Right ventricle myocardium superior (tissue), 1 donor: ENCODE results near the gene FIG4. TPM values are rescaled to one million over a fixed set of nuclear protein-coding genes. Genes with fewer than 3 reads are reported as not detected.
"Not testable (repeated sequence)": the region's sequence is repeated elsewhere in the genome, so short reads cannot be mapped to it uniquely, and the experiment has no call there.

ENCODE experiments used
- ATAC-seq: fragments of 200-7000 bp; cut with Tn5 transposase; one replicate; pipeline ENCODE4 v1.9.1; 2020; ENCODE audit warnings: mild to moderate bottlenecking; ENCODE audit not compliant: poor library complexity
- DNase-seq: peaks from one replicate; pipeline ENCODE4 v3.0.0-alpha.2; 2020
- intact Hi-C: fragments of 100-400 bp; cut with DNase I; formaldehyde crosslinking; loops from one replicate; pipeline ENCODE4 v1.11.2; 2022
- long read RNA-seq: library from polyadenylated mRNA; unstranded; transcript quantifications from one replicate; pipeline ENCODE4 v2.0.0, GENCODE V29; 2021
- total RNA-seq: library from RNA; stranded (reverse); fragmentation: NEBNext Ultra II Directional; extraction: Animal tissue kit (Norgen Biotek cat#: 25700); gene quantifications from one replicate; pipeline ENCODE4 v1.2.1, GENCODE V29; 2021
- donor health status: DM: no; HTN: yes; CAD: no; lungs with severe emphysema.

The FIG4 gene
- total RNA-seq: 7.7 TPM
- long read RNA-seq, transcript FIG4-201 (23 exons, 3,011 nt): major isoform, 23 of 32 reads
- long read RNA-seq, partial matches to known transcripts: 2 of 32 reads
- long read RNA-seq, other reads (novel, unspliced or antisense): 7 of 32 reads

GRCh38 chr6:109690737-109691621, at the start of gene FIG4, which contains the start of gene AK9:
FIG4 (plus strand) TSS chr6:109691296; CDS start chr6:109691436, 140 bp downstream.
AK9 (minus strand) TSS chr6:109691202; CDS start chr6:109675745, 15,457 bp downstream.
- ATAC-seq (peak; percentile 100), DNase-seq (peak; percentile 96)
- intact Hi-C loops: no loop called here

- intact Hi-C loops: no loop called here
- ATAC-seq (no peak), DNase-seq (no peak)
Measured at GRCh38 chr6:109644131-109644530, 47.0 kb upstream of the FIG4 start.

- ATAC-seq: no peak
- intact Hi-C loops: no loop called here
- DNase-seq: no peak
Measured at GRCh38 chr6:109653264-109653663, 37.8 kb upstream of the FIG4 start.

GRCh38 chr6:109655761-109656262, 35.3 kb upstream of the FIG4 start:
- intact Hi-C loops: no loop called here
- no peak for DNase-seq
- ATAC-seq: no peak

DNA sequence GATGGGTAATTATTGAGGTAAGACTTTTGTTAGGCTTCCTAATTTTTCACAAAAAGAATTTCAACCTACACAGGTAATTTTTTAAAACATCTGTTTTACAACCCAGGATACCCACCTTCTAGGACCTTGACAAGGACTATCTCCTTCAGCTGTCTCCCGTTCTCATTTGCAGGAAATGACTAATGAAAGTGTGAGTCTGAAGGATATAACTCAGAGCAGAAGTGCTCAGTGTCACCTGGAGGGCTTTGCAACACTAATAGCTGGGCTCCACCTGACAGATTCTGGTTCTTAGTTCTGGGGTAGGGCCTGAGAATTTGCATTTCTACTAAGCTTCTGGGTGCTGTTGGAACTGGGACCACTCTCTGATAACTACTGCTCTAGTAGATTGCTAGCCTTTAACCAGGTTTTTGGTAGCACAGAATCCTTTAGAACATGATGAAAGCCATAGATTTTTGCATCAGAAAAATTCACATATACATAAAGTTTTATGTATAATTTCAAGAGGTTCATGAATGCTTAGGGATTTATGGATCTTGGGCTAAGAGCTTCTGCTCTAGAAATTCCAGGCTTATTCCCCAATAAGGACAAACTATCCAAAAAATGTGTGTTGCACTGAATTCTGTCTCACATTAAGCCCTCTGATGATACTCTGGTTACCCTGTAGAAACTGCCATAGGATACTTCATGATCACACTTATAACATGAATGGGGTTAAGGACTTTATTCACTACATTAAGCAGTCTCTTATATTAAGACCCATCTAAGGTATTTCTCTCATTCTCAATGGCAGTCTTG, 30.4 kb upstream of the FIG4 start:
- no peak for DNase-seq
- intact Hi-C loops: no loop called here
- no peak for ATAC-seq

DNA sequence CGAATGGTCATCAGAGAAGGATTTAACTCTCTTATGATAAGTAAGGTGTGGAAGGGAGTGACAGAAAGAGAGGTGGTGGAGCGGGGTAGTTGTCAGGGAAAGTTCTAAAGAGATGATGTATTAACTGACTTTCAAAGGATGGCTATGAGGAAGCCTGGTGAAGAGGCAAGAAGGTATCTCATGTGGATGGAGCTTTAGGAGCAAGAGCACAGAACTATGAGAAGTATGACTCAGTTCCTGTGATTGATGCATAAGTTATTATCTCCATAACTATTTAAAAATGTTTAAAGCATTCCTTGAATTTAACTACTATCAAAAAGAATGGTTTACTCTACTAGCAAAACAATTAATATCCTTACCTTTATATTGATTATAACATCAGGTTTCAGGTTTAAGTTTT, 28.9 kb upstream of the FIG4 start:
- DNase-seq (no peak), ATAC-seq (no peak)
- intact Hi-C loops: no loop called here

DNA sequence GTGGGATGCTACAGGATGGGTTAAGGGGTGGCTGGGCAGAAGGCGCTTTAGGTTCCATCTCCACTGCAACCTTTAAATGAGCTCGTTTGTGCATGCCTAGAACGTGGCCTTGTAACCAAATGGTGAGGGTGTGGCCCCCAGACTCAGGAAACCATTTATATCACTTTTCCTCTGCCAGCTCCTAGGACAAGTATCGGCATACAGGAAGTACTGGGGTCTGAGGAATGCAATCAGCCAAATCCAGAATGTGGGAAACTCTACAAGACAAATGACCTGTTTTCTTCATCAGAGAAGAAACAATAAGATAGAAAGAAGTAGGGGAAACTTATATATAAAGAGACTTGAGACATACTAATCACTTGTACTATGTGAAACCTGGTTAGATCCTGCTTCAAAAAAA, 21.3 kb upstream of the FIG4 start:
- intact Hi-C loops: no loop called here
- DNase-seq (no peak), ATAC-seq (no peak)

DNA sequence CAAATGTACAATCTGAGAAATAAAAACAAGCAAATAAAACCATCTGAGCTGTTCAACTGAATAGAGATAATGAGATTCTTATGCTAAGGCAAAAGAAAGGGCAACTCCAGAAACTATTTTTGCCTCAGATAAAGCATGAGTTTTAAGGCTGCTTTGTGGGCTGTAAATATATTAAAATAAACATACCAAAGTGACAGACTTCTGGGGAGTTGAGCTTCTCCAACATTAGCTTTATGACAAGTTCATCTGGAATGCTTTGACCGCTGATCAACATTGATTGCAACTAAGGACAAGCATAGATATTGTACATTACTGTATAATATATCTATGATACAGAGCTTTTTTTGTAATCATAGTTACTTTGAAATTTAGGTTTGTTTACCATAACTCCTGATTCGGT, 19.4 kb upstream of the FIG4 start:
- no peak for DNase-seq
- intact Hi-C loops: no loop called here
- ATAC-seq: no peak

GRCh38 chr6:109672175-109672574, 18.9 kb upstream of the FIG4 start:
- intact Hi-C loops: no loop called here
- ATAC-seq (no peak), DNase-seq (no peak)

DNA sequence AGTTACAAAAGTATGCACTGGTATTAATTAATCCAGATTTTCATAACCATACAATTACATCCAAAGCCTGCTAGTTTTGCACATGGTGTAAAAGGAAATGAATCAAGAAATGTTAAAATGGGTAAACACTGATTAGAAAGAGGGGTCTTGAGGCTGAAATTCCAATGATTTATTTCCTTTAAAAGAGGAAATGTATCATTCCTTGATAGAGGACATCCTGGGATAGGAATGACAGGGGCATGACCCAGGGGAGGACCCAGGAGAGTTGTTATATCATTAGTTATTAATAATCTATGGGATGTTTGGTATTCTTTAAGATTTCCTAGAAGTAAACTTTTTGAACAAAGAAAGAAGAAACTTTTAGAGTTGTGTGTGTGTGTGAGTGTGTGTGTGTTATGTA, 18.3 kb upstream of the FIG4 start:
- no peak for ATAC-seq
- intact Hi-C loops: no loop called here

GRCh38 chr6:109676724-109677123, 14.4 kb upstream of the FIG4 start:
- intact Hi-C loops: no loop called here
- DNase-seq: no peak
- ATAC-seq: no peak

More for the DNA sequence above, 18.3 kb upstream of the FIG4 start:
- DNase-seq: no peak

DNA sequence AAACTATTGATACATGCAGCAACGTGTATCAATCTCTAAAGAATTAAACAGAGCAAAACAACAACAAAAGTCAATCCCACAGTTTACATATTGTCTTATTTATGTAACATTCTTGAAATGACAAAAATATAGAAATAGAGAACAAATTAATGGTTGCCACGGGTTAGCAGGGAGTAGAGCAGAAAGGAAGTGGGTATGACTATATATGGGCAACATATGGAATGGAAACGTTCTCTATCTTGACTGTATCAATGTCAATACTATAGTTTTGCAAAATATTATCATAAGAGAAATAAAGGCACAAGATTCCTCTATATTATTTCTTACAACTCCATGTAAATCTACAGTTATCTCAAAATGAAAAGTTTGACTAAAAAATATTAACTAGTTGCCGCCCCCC, 12.9 kb upstream of the FIG4 start:
- DNase-seq: no peak
- no peak for ATAC-seq
- intact Hi-C loops: no loop called here

DNA sequence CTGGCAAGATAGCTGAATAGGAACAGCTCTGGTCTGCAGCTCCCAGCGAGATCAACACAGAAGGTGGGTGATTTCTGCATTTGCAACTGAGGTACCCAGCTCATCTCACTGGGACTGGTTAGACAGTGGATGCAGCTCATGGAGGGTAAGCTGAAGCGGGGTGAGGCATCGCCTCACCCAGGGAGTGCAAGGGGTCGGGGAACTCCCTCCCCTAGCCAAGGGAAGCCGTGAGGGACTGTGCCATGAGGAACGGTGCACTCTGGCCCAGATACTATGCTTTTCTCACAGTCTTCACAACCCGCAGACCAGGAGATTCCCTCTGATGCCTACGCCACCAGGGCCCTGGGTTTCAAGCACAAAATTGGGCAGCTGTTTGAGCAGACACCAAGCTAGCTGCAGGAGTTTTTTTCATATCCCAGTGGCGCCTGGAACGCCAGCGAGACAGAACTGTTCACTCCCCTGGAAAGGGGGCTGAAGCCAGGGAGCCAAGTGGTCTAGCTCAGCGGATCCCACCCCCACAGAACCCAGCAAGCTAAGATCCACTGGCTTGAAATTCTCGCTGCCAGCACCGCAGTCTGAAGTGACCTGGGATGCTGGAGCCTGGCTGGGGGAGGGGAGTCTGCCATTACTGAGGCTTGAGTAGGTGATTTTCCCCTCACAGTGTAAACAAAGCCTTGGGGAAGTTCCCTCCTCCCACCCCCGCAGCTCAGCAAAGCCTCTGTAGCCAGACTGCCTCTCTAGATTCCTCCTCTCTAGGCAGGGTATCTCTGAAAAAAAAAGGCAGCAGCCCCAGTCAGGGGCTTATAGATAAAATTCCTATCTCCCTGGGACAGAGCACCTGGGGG, 12.2 kb upstream of the FIG4 start:
- peak; percentile 13 for DNase-seq
- intact Hi-C loops, ATAC-seq: not testable (repeated sequence)

DNA sequence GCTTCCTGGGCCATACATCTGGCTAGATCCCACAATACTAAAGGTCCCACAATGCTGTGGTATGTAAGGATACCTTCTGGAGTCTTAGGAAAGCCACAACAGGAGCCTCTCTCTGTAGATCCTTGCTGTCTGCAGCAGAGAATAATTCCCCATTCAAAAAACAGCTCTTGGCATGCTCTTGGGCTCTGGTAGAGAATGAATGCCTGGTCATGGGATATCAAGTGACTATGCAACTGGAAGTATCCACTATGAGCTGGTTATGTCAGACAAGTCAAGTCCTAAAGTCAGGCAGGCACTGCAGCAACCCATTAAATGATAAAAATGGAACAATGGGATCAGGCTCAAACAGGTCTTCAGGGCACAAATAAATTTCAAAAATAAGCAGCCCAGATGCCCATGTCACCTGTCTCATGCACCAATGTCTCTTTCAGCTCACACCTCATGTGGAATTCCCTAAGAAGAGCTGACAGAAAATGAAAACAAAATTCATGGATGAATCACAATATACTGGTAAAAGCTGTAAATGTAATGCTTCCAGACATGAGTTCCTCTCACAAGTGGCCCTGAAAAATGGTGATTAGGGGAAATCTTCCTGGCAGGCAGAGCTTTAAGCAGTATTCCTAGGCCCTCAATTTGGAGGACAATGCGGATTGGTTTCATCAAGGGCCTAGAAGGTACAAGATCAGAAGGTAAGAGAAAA, 4.4 kb upstream of the FIG4 start:
- DNase-seq (no peak), ATAC-seq (no peak)
- intact Hi-C loops: no loop called here

- no peak for ATAC-seq
Measured at GRCh38 chr6:109687271-109687761, 3.8 kb upstream of the FIG4 start.

DNA sequence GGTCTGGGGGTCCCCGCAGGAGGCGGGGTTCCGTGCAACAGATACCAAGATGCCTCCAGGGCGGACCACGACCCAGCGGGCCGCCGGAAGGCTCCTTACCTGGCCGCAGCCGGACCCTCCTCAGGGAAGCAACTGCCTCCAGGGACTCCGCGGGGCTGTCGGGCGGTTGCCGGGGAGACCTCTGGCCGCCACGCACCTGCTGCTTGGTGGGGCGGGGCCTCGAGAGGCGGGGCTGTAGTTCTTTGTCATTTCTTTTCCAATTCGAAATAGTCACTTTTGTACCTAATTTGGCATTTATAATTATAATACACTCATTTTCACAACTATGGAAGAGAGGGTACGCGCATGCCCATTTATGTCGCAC, 741 bp upstream of the FIG4 start:
- ATAC-seq (peak; percentile 73), DNase-seq (peak; percentile 68)
- intact Hi-C loops: no loop called here

More at GRCh38 chr6:109687271-109687761, 3.8 kb upstream of the FIG4 start:
- intact Hi-C loops: no loop called here
- DNase-seq: no peak

DNA sequence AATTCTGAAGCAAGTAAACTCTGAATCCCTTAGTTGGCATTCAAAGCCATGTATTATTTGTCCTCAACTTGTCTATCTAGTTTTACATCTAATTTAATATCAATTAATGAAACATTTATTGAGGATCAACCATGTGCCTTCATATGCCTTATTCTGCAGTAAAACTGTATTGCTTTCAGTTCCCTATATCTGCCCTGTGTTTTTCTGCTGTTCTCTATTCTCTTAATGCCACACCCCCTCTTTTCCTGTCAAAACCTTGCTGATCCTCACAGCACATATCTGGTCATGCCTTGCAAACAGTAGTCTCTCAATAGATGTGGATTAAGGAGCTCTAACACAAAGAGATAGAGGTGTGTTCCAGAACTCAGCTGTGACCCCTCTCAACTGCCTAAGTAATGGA, 2.0 kb downstream of the FIG4 start:
- intact Hi-C loops: no loop called here
- DNase-seq (no peak), ATAC-seq (no peak)

- no peak for DNase-seq
- intact Hi-C loops: no loop called here
- ATAC-seq: no peak
Measured at GRCh38 chr6:109695468-109695867, 4.4 kb downstream of the FIG4 start.
